HEK293 (cell line): ENCODE results near the gene ARAP1.

Experiments used
- CTCF ChIA-PET: fragments of 350-600 bp; formaldehyde crosslinking; extraction: SDS; loops from one replicate; lab custom pipeline; 2021; ENCODE audit warnings: antibody characterized with exemption; lab: Yijun Ruan, JAX
- POLR2A ChIA-PET: fragments of 300-600 bp; formaldehyde crosslinking; extraction: SDS; loops from one replicate; lab custom pipeline; 2020; ENCODE audit warnings: antibody characterized with exemption, inconsistent platforms; lab: Yijun Ruan, JAX
- H3K27ac ChIP-seq: fragments of 200-500 bp; sonication (Bioruptor generic); 2 replicates; pipeline ENCODE4 v1.5.1; 2014; ENCODE audit warnings: low read depth, low read length, control low read depth, inconsistent platforms; ENCODE audit errors: extremely low read depth
- H3K36me3 ChIP-seq, 2 experiments: fragments of 200-500 bp in 1 of 2; sonication (Bioruptor generic) in 1 of 2; 1 replicate in 1 of 2; 2 replicates in 1 of 2; pipeline ENCODE4 v1.5.1; 2014 to 2017; ENCODE audit warnings: inconsistent platforms in 2 of 2, low read length in 2 of 2; ENCODE audit not compliant: control insufficient read depth in 2 of 2, insufficient read depth in 1 of 2
- H3K4me1 ChIP-seq: fragments of 200-500 bp; sonication (Bioruptor generic); 2 replicates; pipeline ENCODE4 v1.5.1; 2014; ENCODE audit warnings: mild to moderate bottlenecking, low read length, inconsistent platforms; ENCODE audit not compliant: control insufficient read depth, insufficient read depth
- H3K4me3 ChIP-seq: 2 replicates; pipeline ENCODE4 v1.5.1; 2011; ENCODE audit warnings: low read depth, mild to moderate bottlenecking, control low read depth, low read length, moderate library complexity
- H3K9me3 ChIP-seq: fragments of 200-500 bp; sonication (Bioruptor generic); 2 replicates; pipeline ENCODE4 v1.5.1; 2014; ENCODE audit warnings: low read depth, low read length, inconsistent platforms; ENCODE audit not compliant: control insufficient read depth, insufficient read depth
- EGR2 ChIP-seq: fragments of 450-650 bp; formaldehyde crosslinking; IDR thresholded peaks from 2 replicates; pipeline ENCODE4 v1.5.1; 2016; ENCODE audit warnings: low read depth, missing biosample characterization, missing genetic modification characterization
- OSR2 ChIP-seq: fragments of 450-650 bp; formaldehyde crosslinking; IDR thresholded peaks from 2 replicates; pipeline ENCODE4 v1.5.1; 2016; ENCODE audit warnings: missing biosample characterization, missing genetic modification characterization
- OVOL3 ChIP-seq: fragments of 450-650 bp; formaldehyde crosslinking; IDR thresholded peaks from 2 replicates; pipeline ENCODE4 v1.5.1; 2016; ENCODE audit warnings: missing biosample characterization, missing genetic modification characterization
- PRDM2 ChIP-seq: fragments of 450-650 bp; formaldehyde crosslinking; IDR thresholded peaks from 2 replicates; pipeline ENCODE4 v1.5.1; 2016; ENCODE audit warnings: missing biosample characterization, missing genetic modification characterization, borderline replicate concordance
- ZFHX2 ChIP-seq: fragments of 450-650 bp; formaldehyde crosslinking; conservative IDR thresholded peaks from 2 replicates; pipeline ENCODE4 v1.5.1; 2016; ENCODE audit warnings: missing biosample characterization, missing genetic modification characterization
- ZNF121 ChIP-seq: fragments of 450-650 bp; formaldehyde crosslinking; IDR thresholded peaks from 2 replicates; pipeline ENCODE4 v1.5.1; 2016; ENCODE audit warnings: missing biosample characterization, missing genetic modification characterization
- ZNF133 ChIP-seq: fragments of 450-650 bp; formaldehyde crosslinking; IDR thresholded peaks from 2 replicates; pipeline ENCODE4 v1.5.1; 2016; ENCODE audit warnings: missing biosample characterization, missing genetic modification characterization
- ZNF138 ChIP-seq: fragments of 450-650 bp; formaldehyde crosslinking; IDR thresholded peaks from 2 replicates; pipeline ENCODE4 v1.5.1; 2016; ENCODE audit warnings: missing biosample characterization, missing genetic modification characterization, borderline replicate concordance
- ZNF146 ChIP-seq: fragments of 450-650 bp; formaldehyde crosslinking; IDR thresholded peaks from 2 replicates; pipeline ENCODE4 v1.5.1; 2016; ENCODE audit warnings: missing biosample characterization, missing genetic modification characterization
- ZNF157 ChIP-seq: fragments of 450-650 bp; formaldehyde crosslinking; IDR thresholded peaks from 2 replicates; pipeline ENCODE4 v1.5.1; 2016; ENCODE audit warnings: missing biosample characterization, missing genetic modification characterization
- ZNF266 ChIP-seq: fragments of 450-650 bp; formaldehyde crosslinking; IDR thresholded peaks from 2 replicates; pipeline ENCODE4 v1.5.1; 2016; ENCODE audit warnings: missing biosample characterization, missing genetic modification characterization, low read depth
- ZNF302 ChIP-seq: fragments of 450-650 bp; formaldehyde crosslinking; IDR thresholded peaks from 2 replicates; pipeline ENCODE4 v1.5.1; 2016; ENCODE audit warnings: missing biosample characterization, missing genetic modification characterization, low read depth
- ZNF366 ChIP-seq: fragments of 450-650 bp; formaldehyde crosslinking; conservative IDR thresholded peaks from 2 replicates; pipeline ENCODE4 v1.5.1; 2016; ENCODE audit warnings: missing biosample characterization, missing genetic modification characterization
- ZNF404 ChIP-seq: fragments of 450-650 bp; formaldehyde crosslinking; IDR thresholded peaks from 2 replicates; pipeline ENCODE4 v1.5.1; 2017; ENCODE audit warnings: missing biosample characterization, missing genetic modification characterization
- ZNF433 ChIP-seq: fragments of 450-650 bp; formaldehyde crosslinking; IDR thresholded peaks from 2 replicates; pipeline ENCODE4 v1.5.1; 2016; ENCODE audit warnings: missing biosample characterization, missing genetic modification characterization, low read depth
- ZNF580 ChIP-seq: fragments of 450-650 bp; formaldehyde crosslinking; IDR thresholded peaks from 2 replicates; pipeline ENCODE4 v1.5.1; 2016; ENCODE audit warnings: missing biosample characterization, missing genetic modification characterization
- ZNF585B ChIP-seq: fragments of 450-650 bp; formaldehyde crosslinking; IDR thresholded peaks from 2 replicates; pipeline ENCODE4 v1.5.1; 2016; ENCODE audit warnings: missing biosample characterization, missing genetic modification characterization
- ZNF621 ChIP-seq: fragments of 450-650 bp; formaldehyde crosslinking; IDR thresholded peaks from 2 replicates; pipeline ENCODE4 v1.5.1; 2017; ENCODE audit warnings: missing biosample characterization, missing genetic modification characterization
- ZNF645 ChIP-seq: fragments of 450-650 bp; formaldehyde crosslinking; IDR thresholded peaks from 2 replicates; pipeline ENCODE4; 2016; ENCODE audit warnings: missing biosample characterization, missing genetic modification characterization
- ZNF664 ChIP-seq: fragments of 450-650 bp; formaldehyde crosslinking; IDR thresholded peaks from 2 replicates; pipeline ENCODE4 v1.5.1; 2016; ENCODE audit warnings: missing biosample characterization, missing genetic modification characterization
- ZNF785 ChIP-seq: fragments of 450-650 bp; formaldehyde crosslinking; IDR thresholded peaks from 2 replicates; pipeline ENCODE4 v1.5.1; 2016; ENCODE audit warnings: missing biosample characterization, missing genetic modification characterization

The ARAP1 gene

GRCh38 chr11:72716290-72716689 is 35.9 kb downstream of the ARAP1 start:
- Histone ChIP-seq H3K36me3 (peaks cover 0 to 63% of the 10 kb centered on the region in 2 experiments; a peak in 1 of 3 replicates), H3K4me1 (peaks cover 5% of the 10 kb centered on the region; the same call in 1 of the 2 replicates)
- no peak for TF ChIP-seq ZNF138
- no peak for TF ChIP-seq ZNF664 (tag by site-specific recombination)
- no peak for TF ChIP-seq ZNF157 (tag by site-specific recombination)
- TF ChIP-seq ZNF146 (tag by site-specific recombination) = no peak
- TF ChIP-seq OVOL3 = no peak
- no peak for TF ChIP-seq EGR2 (tag by site-specific recombination)
- no peak for TF ChIP-seq PRDM2 (tag by site-specific recombination)
- no peak for TF ChIP-seq OSR2 (tag by site-specific recombination)
- TF ChIP-seq ZNF585B (tag by site-specific recombination) = no peak
- no peak for TF ChIP-seq ZNF266
- no peak for TF ChIP-seq ZNF645
- no peak for TF ChIP-seq ZNF621 (tag by site-specific recombination)
- no peak for TF ChIP-seq ZNF785 (tag by site-specific recombination)
- no peak for TF ChIP-seq ZNF302 (tag by site-specific recombination)
- TF ChIP-seq ZNF404 (tag by site-specific recombination) = no peak
- TF ChIP-seq ZNF366 = no peak
- TF ChIP-seq ZNF121 (tag by site-specific recombination) = no peak
- TF ChIP-seq ZNF580 = no peak
- TF ChIP-seq ZNF433 (tag by site-specific recombination) = no peak
- TF ChIP-seq, all 188 proteins: peak for 0
- Histone ChIP-seq H3K9me3 (no peaks in the 10 kb centered on the region), H3K4me3 (no peak overlapping the region), H3K27ac (no peak overlapping the region)
- ChIA-PET POLR2A (no interaction called here), CTCF (no interaction called here)

- ChIA-PET CTCF (interaction anchor here (0.6 kb wide), 1 partner anchor 29 kb away, joined by 4 read pairs; no protein-coding TSS in a partner anchor), POLR2A (no interaction called here)
- H3K4me3 ChIP-seq = no peak overlapping the region
- no peak overlapping the region for H3K27ac ChIP-seq
- H3K4me1 ChIP-seq = no peaks in the 10 kb centered on the region
- TF ChIP-seq ZNF133 (tag by site-specific recombination) (no peak), ZFHX2 (tag by site-specific recombination) (0 out of 2 replicates have a peak, but pooled peaks have one; percentile 1)
- peaks cover 0 to 77% of the 10 kb centered on the region in 2 experiments; a peak in 1 of 3 replicates for H3K36me3 ChIP-seq
- H3K9me3 ChIP-seq = no peaks in the 10 kb centered on the region
Measured at GRCh38 chr11:72712841-72713240, 39.4 kb downstream of the ARAP1 start.
